NCI-H146 treated with DMSO at 0.1 percent for 48 hours (cell line): ENCODE data around the gene KATNB1.
"Not testable (repeated sequence)": the region's sequence is repeated elsewhere in the genome, so short reads cannot be mapped to it uniquely, and the experiment has no call there.

Experiments used
- DNase-seq: peaks from one replicate; lab custom pipeline; 2025; ENCODE audit not compliant: unreplicated experiment; lab: John Stamatoyannopoulos, UW

Gene KATNB1

GRCh38 chr16:57788252-57788841 is 52.8 kb downstream of the KATNB1 start:
- DNase-seq = no peak

- DNase-seq = no peak
Observed at GRCh38 chr16:57788951-57789350, 53.4 kb downstream of the KATNB1 start.

DNA sequence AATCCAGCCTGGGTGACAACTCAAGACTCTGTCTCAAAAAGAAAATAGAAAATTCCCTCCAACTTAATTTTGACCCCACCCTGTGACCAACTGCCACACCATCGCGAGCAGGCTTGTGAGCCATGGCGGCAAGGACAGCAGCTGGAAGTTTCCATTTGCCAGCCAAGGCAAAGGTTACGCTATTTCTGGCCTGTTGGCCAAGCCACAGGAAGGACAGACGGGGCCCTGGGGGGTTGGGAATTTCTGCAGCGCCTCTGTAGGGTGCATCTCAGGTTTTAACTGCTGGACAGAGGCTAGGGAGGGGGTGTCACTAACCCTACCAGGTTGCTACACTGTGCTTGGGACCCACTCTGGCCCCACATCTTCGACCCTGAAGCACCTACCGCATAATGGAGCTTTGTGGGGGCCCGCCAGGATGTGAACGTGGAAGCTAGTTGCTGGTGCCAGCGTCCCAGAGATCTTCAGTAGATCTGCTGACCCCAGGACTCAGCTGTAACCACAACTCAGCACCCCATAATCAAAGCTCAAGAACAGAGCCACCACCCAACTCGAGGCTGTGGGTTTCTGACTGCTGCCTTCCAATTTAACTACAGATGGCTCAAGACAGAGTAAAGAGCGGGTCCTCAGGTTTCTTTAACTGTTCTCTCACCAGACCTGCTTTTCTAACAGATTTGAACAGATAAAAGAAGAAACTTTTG is 55.8 kb downstream of the KATNB1 start:
- DNase-seq = no peak

DNA sequence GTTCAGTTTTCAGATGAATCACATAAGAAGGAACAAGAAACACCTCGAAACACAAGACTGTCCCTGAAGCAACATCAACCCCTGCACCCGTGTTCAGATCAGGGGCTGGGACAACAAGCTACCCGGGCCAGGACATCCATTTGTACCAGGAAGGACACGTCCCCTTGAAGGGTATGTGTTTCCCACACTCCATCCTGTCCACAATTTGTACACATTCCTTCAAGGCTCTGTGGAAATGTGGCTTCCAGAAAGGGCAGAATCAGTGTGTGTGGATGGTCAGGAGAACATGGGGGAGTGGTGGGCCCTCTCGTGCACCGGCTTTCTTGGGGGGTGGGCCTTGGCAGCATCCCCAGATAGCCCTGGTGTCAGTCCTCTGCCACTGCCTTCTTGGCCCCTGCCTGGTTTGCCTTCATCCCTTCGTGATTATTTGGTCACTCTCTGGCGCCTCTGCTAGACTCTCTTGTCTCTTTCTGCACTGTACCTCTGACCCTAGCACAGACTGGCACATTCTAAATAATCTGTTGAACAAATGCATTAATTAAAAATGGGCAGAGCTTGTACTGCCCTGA is 56.4 kb downstream of the KATNB1 start:
- no peak for DNase-seq

- DNase-seq = no peak
Observed at GRCh38 chr16:57794849-57795430, 59.4 kb downstream of the KATNB1 start.

- DNase-seq = peak; percentile 2
Observed at GRCh38 chr16:57795431-57795878, 59.9 kb downstream of the KATNB1 start.

- DNase-seq = not testable (repeated sequence)
Observed at GRCh38 chr16:57796014-57796413, 60.4 kb downstream of the KATNB1 start.

DNA sequence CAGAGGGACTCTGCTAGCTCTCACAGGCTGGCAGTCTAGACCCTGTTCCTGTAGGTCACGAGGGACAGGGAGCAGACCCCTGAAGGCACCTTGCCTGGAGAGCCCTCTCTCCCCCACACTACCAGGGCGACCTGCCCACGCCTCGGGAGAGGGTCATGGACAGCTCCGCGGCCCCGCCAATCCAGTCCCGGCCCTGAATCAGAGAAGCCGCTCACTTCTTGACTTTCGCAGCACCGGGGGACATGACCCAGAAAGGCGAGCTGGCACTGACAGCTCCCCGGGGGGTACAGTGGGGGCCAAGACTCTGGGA is 61.6 kb downstream of the KATNB1 start:
- no peak for DNase-seq

- DNase-seq = no peak
Observed at GRCh38 chr16:57797526-57798266, 62.1 kb downstream of the KATNB1 start.

DNA sequence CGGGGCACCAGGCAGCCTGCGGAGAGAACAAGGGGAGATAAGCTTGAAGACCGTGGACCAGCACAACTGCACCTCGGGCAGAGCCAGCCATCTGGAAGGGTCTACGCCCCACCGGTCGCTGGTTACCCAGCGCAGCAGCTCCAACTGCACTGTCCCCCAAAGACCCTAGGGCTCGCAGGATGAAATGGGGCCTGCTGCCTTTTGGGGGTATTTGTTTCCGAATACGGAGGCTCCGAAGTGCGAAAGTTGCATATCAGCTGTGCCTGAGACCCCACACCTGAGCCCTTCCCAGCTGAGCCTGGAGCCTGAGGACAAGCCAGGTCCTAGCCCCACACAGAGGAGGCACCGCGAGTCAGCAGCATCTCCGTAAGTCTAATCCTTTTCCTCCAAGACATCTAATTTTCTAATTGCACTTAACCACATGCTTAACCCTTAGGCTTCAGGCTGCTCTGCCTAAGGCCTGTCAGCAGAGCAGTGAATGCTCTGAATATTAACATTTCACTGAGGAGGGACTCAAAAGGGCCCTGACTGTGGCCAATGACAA is 62.8 kb downstream of the KATNB1 start:
- DNase-seq = no peak

DNA sequence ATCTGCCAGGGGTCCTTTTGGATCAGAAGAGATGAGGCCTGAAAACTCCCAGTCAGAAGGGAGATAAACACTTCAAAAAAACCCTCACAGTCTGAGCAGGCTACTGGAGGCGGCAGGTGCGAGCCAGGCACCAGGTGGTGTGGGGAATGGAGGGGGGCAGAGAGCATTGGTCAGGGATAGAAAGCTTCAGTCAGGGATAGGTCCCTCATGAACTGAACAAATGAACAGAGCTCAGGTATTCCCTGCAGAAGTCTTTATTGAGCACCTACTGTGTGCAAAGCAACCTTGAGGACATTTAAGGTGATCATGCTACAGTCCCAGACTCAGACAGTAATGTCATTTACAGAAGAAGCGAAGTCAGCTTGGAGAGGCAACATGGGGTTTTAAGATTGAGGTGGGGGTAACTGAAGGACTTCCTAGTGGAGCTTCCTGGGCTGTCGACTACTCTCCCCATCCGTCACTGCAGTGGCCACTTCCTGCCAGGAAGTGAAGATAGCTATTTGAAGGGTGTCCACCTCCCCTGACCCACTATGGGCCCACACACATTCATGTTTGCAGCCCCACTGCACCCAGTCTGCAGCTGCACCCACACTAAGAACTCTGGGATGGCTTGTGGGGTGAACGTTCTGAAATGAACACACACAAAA is 63.5 kb downstream of the KATNB1 start:
- DNase-seq = peak; percentile 18

DNA sequence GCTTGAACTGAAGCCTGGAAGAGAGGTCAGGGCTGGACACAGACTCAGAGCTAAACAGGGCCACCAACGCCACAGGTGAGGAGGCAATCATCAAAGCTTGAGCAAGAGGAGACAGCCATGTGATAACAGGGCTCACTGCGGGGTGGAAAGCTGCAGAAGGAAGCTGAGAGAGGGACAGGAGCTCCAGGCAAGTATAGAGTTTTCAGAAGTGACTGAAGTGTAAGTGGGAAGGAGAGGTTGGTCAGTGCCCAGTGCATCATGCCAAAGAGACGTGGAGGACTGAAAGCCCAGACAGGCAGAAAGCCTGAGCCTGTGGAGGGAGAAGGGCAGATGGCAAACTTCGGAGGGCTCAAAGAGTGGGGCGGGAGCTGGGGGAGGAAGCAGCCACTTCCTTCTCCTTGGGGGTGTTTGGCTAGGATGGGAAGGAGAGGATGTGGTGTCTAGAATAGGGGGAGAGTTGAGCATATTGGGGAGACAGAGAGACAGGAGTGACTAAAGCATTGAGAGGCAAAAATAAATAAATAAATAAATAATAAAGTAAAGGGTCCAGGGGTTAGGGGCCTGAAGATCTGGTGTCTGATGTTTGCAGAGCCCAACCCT is 64.1 kb downstream of the KATNB1 start:
- DNase-seq = no peak

DNA sequence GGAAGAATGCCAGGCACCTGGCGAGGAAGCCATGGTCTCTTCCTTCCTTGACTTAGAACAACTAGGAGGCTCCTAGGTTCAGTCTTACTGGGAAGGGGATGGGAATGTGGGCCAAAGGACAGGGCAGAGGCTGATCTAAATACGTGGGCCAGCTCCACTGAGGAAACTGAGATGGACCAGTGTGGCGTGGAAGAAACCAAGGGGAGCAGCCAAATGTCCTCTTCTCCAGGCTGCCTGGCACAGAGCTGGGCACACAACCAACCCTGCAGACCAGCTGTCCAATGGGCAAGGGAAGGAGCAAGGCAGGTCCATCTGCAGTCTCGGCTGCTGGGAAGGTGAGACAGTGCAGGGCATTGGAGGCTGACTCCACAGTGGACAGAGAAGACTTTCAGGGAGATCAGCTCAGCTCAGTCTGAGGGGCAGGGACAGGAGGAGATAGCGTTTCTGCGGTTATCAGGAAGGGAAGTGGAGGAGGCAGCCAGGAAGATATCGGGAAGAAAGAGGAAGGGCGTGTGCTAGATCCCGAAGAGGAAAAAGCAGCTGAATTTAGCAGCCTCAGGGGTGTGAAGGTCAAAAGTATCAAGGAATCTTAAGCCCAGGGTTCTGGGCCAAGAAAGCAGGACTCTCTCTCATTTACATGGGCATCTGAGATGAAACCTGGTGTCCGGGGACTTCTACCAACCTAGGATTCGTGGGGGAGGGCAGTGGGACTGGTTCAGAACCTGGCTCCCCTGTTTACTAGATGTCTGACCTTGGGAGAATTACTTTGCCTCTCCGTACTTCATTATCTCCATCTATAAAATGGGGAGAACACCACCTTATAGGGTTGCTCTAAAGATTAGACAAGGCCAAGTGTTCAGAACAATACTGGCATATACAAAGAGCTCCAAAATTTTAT is 64.9 kb downstream of the KATNB1 start:
- no peak for DNase-seq

GRCh38 chr16:57801098-57801808 is 65.7 kb downstream of the KATNB1 start:
- no peak for DNase-seq

DNA sequence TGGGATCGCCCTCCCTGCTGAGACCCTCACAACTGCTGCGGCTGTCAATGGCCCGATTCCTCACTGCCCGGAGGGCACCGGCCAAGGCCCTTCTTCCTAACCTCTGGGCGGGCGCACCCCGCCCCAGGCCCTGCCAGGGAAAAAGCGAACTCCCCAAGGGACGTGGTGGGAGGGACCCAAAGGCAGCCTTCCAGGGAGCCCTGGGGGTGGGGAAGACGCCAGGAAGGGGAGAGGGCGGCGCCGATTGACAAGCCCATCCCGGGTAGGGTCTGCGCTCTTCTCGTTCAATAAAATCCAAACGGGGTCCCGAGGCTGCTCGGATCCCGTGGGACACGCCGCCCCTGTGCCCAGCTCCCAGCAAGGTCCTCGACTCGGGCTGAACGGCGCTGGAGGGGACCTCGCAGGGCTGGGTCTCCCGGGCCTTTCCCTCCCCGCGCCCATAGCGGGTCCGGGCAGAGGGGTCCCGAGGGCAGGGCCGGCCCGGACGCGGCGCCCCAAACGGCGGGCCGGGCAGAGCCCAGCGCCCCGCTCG is 66.3 kb downstream of the KATNB1 start:
- DNase-seq = no peak

GRCh38 chr16:57802341-57803133 is 67.0 kb downstream of the KATNB1 start, which contains the start of gene KIFC3:
Gene KIFC3, minus strand, starts transcription at chr16:57802491. Its CDS starts 4,248 bp downstream, at chr16:57798243.
- no peak for DNase-seq

GRCh38 chr16:57803134-57803990 is 67.8 kb downstream of the KATNB1 start:
- no peak for DNase-seq
